Lower leg skin (tissue), 4 donors: ENCODE results near the gene STK38L. TPM values are rescaled to one million over a fixed set of nuclear protein-coding genes. Genes with fewer than 3 reads are reported as not detected.

Experiments
- DNase-seq, 2 donors: peaks; one replicate each; pipeline ENCODE4 v3.0.0-alpha.2; 2019; ENCODE audit warnings: low spot score in 2 of 2
- H3K4me3 ChIP-seq: fragments of 200-600 bp; sonication (generic); 2 replicates; pipeline ENCODE4 v1.5.1; 2017; ENCODE audit warnings: mild to moderate bottlenecking, low read depth; ENCODE audit not compliant: poor library complexity, severe bottlenecking
- CTCF ChIP-seq, 3 donors: fragments of 450-650 bp; IDR thresholded peaks; one replicate each; pipeline ENCODE4 v1.5.1; 2016; ENCODE audit warnings: antibody characterized with exemption in 3 of 3, mild to moderate bottlenecking in 3 of 3, moderate library complexity in 2 of 3
- POLR2A ChIP-seq, 2 donors: fragments of 450-650 bp; IDR thresholded peaks; one replicate each; pipeline ENCODE4 v1.6.1; 2016 to 2017; ENCODE audit warnings: antibody characterized with exemption in 2 of 2, mild to moderate bottlenecking in 1 of 2, moderate library complexity in 1 of 2
- WGBS, 2 donors: methylation state at CpG; one replicate each; pipeline ENCODE4 v1.1.5; 2018; 5-methylcytosine and 5-hydroxymethylcytosine counted together
- intact Hi-C: fragments of 100-400 bp; cut with DNase I; formaldehyde crosslinking; loops from one replicate; pipeline ENCODE4 v1.15.0; 2023; ENCODE audit warnings: low total_unique reads
- total RNA-seq, 4 donors: library from RNA; depleted of rRNA; stranded (reverse); fragments of >200 nt; gene quantifications; one replicate each; pipeline ENCODE4 v1.1.0, GENCODE V29; 2016

Gene STK38L
- total RNA-seq, 4 donors from 2014 or later = 19.1 to 39.2 (median 27.1) TPM

GRCh38 chr12:27366621-27367020 is 122.5 kb downstream of the STK38L start:
- WGBS, 2 donors = 94 to 96% methylated on average over 3 of the region's 3 CpGs
- TF ChIP-seq CTCF (IDR thresholded peaks at IDR 0.05) = no peak
- intact Hi-C loops = no loop called here
- DNase-seq = no peak
- no peak overlapping the region for H3K4me3 ChIP-seq

GRCh38 chr12:27367078-27367477 is 123.0 kb downstream of the STK38L start:
- no peak for DNase-seq
- intact Hi-C loops = no loop called here
- 82 to 88% methylated on average over 6 of the region's 6 CpGs for WGBS, 2 donors
- TF ChIP-seq POLR2A (IDR thresholded peaks at IDR 0.05) (no peak), CTCF (IDR thresholded peaks at IDR 0.05) (no peak)
- no peak overlapping the region for H3K4me3 ChIP-seq

Other genes with a start within 250 kb of the STK38L start
- gene TM7SF3, start 229.9 kb upstream of the STK38L start, total RNA-seq = 100 to 1,000 TPM in 1 of 4 donors, 10 to 100 TPM in 3; 36.7 to 158 (median 83.9) TPM
- gene MED21, start 221.7 kb upstream of the STK38L start, total RNA-seq = 10 to 100 TPM; 29.3 to 52.7 (median 41.2) TPM
- gene C12orf71, start 161.7 kb upstream of the STK38L start, total RNA-seq = not detected
- 10 to 100 TPM; 11.6 to 24.2 (median 19.1) TPM for gene BMAL2, start 88.5 kb downstream of the STK38L start, total RNA-seq
- gene SMCO2, start 202.4 kb downstream of the STK38L start, total RNA-seq = not detected